HepG2 (cell line): ENCODE results near the gene NISCH. TPM values are rescaled to one million over a fixed set of nuclear protein-coding genes. Genes with fewer than 3 reads are reported as not detected.

Experiments used
- ATAC-seq: fragments of 200-7000 bp; cut with Tn5 transposase; 3 replicates; pipeline ENCODE4 v1.9.1; 2020; ENCODE audit warnings: mild to moderate bottlenecking, moderate library complexity
- BruUV-seq: library from RNA; stranded (reverse); fragments of 400-500 nt; replicated peaks from 2 replicates; lab custom pipeline; 2021; lab: Mats Ljungman, UMichigan
- CTCF ChIA-PET: fragments of 300-600 bp; formaldehyde crosslinking; extraction: SDS; loops from one replicate; lab custom pipeline; 2021; ENCODE audit warnings: low total read pairs, inconsistent platforms, low intra/inter-chr PET ratio; lab: Yijun Ruan, JAX
- POLR2A ChIA-PET: fragments of 350-600 bp; sonication (Branson Sonifier 250); formaldehyde crosslinking; loops from one replicate; lab custom pipeline; 2020; ENCODE audit warnings: antibody characterized with exemption, inconsistent platforms; lab: Yijun Ruan, JAX
- DNase-seq: peaks from one replicate; pipeline ENCODE4 v3.0.0-alpha.2; 2015; ENCODE audit warnings: low spot score
- FAIRE-seq: peaks from 3 replicates; lab custom pipeline; 2011; peaks lifted over from hg19 to GRCh38; lab: Jason Lieb, UNC
- H2AFZ ChIP-seq: one replicate; pipeline ENCODE4 v1.6.1; 2011; ENCODE audit warnings: low read length, inconsistent platforms
- H3K27ac ChIP-seq: fragments of 300-600 bp; 3 replicates; pipeline ENCODE4 v1.8.0; 2011; ENCODE audit warnings: mixed run types, mild to moderate bottlenecking, mixed read lengths, low read length, inconsistent platforms; ENCODE audit not compliant: insufficient read depth; ENCODE audit errors: extremely low read length
- H3K27me3 ChIP-seq, 2 experiments: fragments of 200-600 bp in 1 of 2; 2 replicates in 1 of 2; 3 replicates in 1 of 2; pipeline versions ENCODE4 v1.6.0 to v1.8.0; 2011; ENCODE audit warnings: low read length in 2 of 2, mild to moderate bottlenecking in 2 of 2, moderate library complexity in 2 of 2, inconsistent platforms in 1 of 2; ENCODE audit not compliant: insufficient read depth in 2 of 2, control insufficient read depth in 1 of 2
- H3K36me3 ChIP-seq, 2 experiments: fragments of 200-600 bp in 1 of 2; replicated peaks in 1 of 2; 2 replicates in 1 of 2; 3 replicates in 1 of 2; pipeline versions ENCODE4 v1.5.1 to v1.8.0; 2011; ENCODE audit warnings: low read length in 2 of 2, inconsistent platforms in 1 of 2; ENCODE audit not compliant: insufficient read depth in 2 of 2, control insufficient read depth in 1 of 2
- H3K4me1 ChIP-seq: 2 replicates; pipeline ENCODE4 v1.5.1; 2012; ENCODE audit warnings: low read length, inconsistent platforms; ENCODE audit not compliant: insufficient read depth
- H3K4me2 ChIP-seq: 2 replicates; pipeline ENCODE4 v1.6.0; 2011; ENCODE audit warnings: low read depth, low read length, inconsistent platforms
- H3K4me3 ChIP-seq, 3 experiments: fragments of 200-600 bp in 1 of 3; sonication (generic), shearing (Covaris generic) in 1 of 3; replicated peaks in 1 of 3; 2 replicates each; pipeline ENCODE4 v1.5.1; 2011 to 2016; ENCODE audit warnings: low read length in 3 of 3, inconsistent platforms in 2 of 3, low read depth in 2 of 3, mild to moderate bottlenecking in 2 of 3, control low read depth in 1 of 3, mixed read lengths in 1 of 3; ENCODE audit not compliant: insufficient read depth in 1 of 3
- H3K79me2 ChIP-seq: one replicate; pipeline ENCODE4 v1.6.1; 2011; ENCODE audit warnings: low read length, inconsistent platforms; ENCODE audit not compliant: insufficient read depth
- H3K9ac ChIP-seq: 2 replicates; pipeline ENCODE4 v1.6.0; 2011; ENCODE audit warnings: mild to moderate bottlenecking, low read depth, low read length, inconsistent platforms; ENCODE audit not compliant: insufficient read depth
- H3K9me3 ChIP-seq: 2 replicates; pipeline ENCODE4 v1.5.1; 2012; ENCODE audit warnings: mild to moderate bottlenecking, low read length
- H4K20me1 ChIP-seq: 2 replicates; pipeline ENCODE4 v1.6.0; 2011; ENCODE audit warnings: inconsistent platforms, mild to moderate bottlenecking, low read length, moderate library complexity; ENCODE audit not compliant: insufficient read depth
- ATF2 ChIP-seq: sonication (generic); formaldehyde crosslinking; IDR thresholded peaks from 2 replicates; pipeline ENCODE4 v1.4.0; 2020; ENCODE audit warnings: missing genetic modification reagents
- FOXA3 ChIP-seq: IDR thresholded peaks from 2 replicates; pipeline ENCODE4 v1.6.1; 2016; ENCODE audit warnings: missing genetic modification reagents, missing compliant biosample characterization
- KAT8 ChIP-seq: IDR thresholded peaks from 2 replicates; pipeline ENCODE4 v1.6.1; 2016; ENCODE audit warnings: missing genetic modification reagents, missing compliant biosample characterization
- KDM2A ChIP-seq: sonication (generic); formaldehyde crosslinking; IDR thresholded peaks from 2 replicates; pipeline ENCODE4 v1.4.0; 2020; ENCODE audit warnings: low read depth, missing genetic modification reagents, borderline replicate concordance
- NFE2 ChIP-seq: sonication (generic); formaldehyde crosslinking; IDR thresholded peaks from 2 replicates; pipeline ENCODE4 v1.4.0; 2020; ENCODE audit warnings: missing genetic modification reagents
- SALL1 ChIP-seq: sonication (generic); formaldehyde crosslinking; IDR thresholded peaks from 2 replicates; pipeline ENCODE4 v1.8.0; 2022; ENCODE audit warnings: mild to moderate bottlenecking, missing genetic modification reagents
- TEAD3 ChIP-seq: optimal IDR thresholded peaks from 2 replicates; pipeline ENCODE3; 2016; ENCODE audit warnings: borderline replicate concordance
- ZNF614 ChIP-seq: IDR thresholded peaks from 2 replicates; pipeline ENCODE4 v1.6.1; 2018; ENCODE audit warnings: missing biosample characterization, missing genetic modification reagents, inconsistent platforms, borderline replicate concordance
- ZNF768 ChIP-seq: sonication (generic); formaldehyde crosslinking; IDR thresholded peaks from 2 replicates; pipeline ENCODE4 v1.4.0; 2020; ENCODE audit warnings: missing genetic modification reagents
- ZNF788 ChIP-seq: sonication (generic); formaldehyde crosslinking; IDR thresholded peaks from 2 replicates; pipeline ENCODE4 v1.5.0; 2020; ENCODE audit warnings: mild to moderate bottlenecking, missing genetic modification reagents, borderline replicate concordance
- WGBS: methylation state at CpG from one replicate; pipeline ENCODE4 v1.1.6; 2017; ENCODE audit warnings: low lambda C conversion rate; 5-methylcytosine and 5-hydroxymethylcytosine counted together
- in situ Hi-C: cut with HindIII; loops from 2 replicates; pipeline ENCODE4 v1.10.0; 2017; ENCODE audit warnings: low pct_unique_long_range_greater_than_20kb; ENCODE audit not compliant: extremely low pct_ligation_motif_present
- intact Hi-C: fragments of 100-400 bp; cut with micrococcal nuclease; formaldehyde crosslinking; loops from one replicate; pipeline ENCODE4 v1.10.0; 2022; ENCODE audit not compliant: unreplicated experiment
- polyA plus RNA-seq, 8 experiments: library from polyadenylated mRNA; depleted of rRNA in 3 of 8; stranded (reverse) in 7 of 8; unstranded in 1 of 8; fragments of >200 nt; fragmentation: Illumina TruSeq in 4 of 8; extraction: Trizol in 4 of 8; gene quantifications; 2 replicates each; pipeline versions ENCODE4 v1.2.1 to v1.2.3, GENCODE V29; 2011 to 2016; ENCODE audit warnings: low read depth in 4 of 8, missing spikeins in 1 of 8, mixed read lengths in 1 of 8; ENCODE audit not compliant: insufficient read depth in 1 of 8
- total RNA-seq, 5 experiments: library from RNA; depleted of rRNA; stranded (reverse); fragments of >200 nt; fragmentation: Illumina TruSeq; extraction: Trizol; gene quantifications; 2 replicates each; pipeline ENCODE4 v1.2.3, GENCODE V29; 2016; ENCODE audit warnings: low read depth in 1 of 5

The NISCH gene
- total and polyA plus RNA-seq, 2 of the 13 experiments (the other 11 are each of a cell fraction or from before 2014, with no cell fraction given) = 27.0 to 47.6 TPM

GRCh38 chr3:52432691-52433141 is 22.7 kb upstream of the NISCH start:
- CTCF ChIA-PET = no interaction called here
- Histone ChIP-seq H4K20me1 (no peaks in the 10 kb centered on the region), H3K79me2 (no peaks in the 10 kb centered on the region), H3K9me3 (no peaks in the 10 kb centered on the region), H3K4me3 (no peak overlapping the region), H3K27me3 (no peaks in the 10 kb centered on the region), H3K9ac (no peak overlapping the region), H2AFZ (no peak overlapping the region), H3K4me1 (peaks cover 63% of the 10 kb centered on the region), H3K27ac (no peak overlapping the region), H3K36me3 (peaks cover under 1 to 4% of the 10 kb centered on the region in 2 experiments; a peak in 2 of 5 replicates), H3K4me2 (no peak overlapping the region)
- intact Hi-C loops (no loop called here), in situ Hi-C loops (no loop called here)
- no TSS peak for BruUV-seq
- POLR2A ChIA-PET = interaction anchor here (1.0 to 1.4 kb wide), 2 partner anchors 11 to 143 kb away, joined by 3 to 4 read pairs; no protein-coding TSS in a partner anchor
- TF ChIP-seq KAT8 (CRISPR knock-in tag) (no peak), KDM2A (CRISPR knock-in tag) (no peak), NFE2 (CRISPR knock-in tag) (no peak), ZNF768 (CRISPR knock-in tag) (no peak), FOXA3 (no peak), SALL1 (CRISPR knock-in tag) (no peak), ZNF788 (CRISPR knock-in tag) (no peak), TEAD3 (CRISPR knock-in tag) (no peak), ZNF614 (CRISPR knock-in tag) (no peak), ATF2 (no peak)
- FAIRE-seq (no peak), DNase-seq (no peak), ATAC-seq (no peak)
- WGBS = 59% methylated on average over 4 of the region's 4 CpGs
